CD14-positive monocyte (primary cell): ENCODE measurements around the gene MIA. TPM values are rescaled to one million over a fixed set of nuclear protein-coding genes. Genes with fewer than 3 reads are reported as not detected.

Experiments used
- DNase-seq, 3 donors: peaks; one replicate each; pipeline ENCODE4 v3.0.0-alpha.2; 2011 to 2022
- H2AFZ ChIP-seq: 2 replicates; pipeline ENCODE4 v1.6.0; 2012; ENCODE audit warnings: mild to moderate bottlenecking, low read depth, low read length, inconsistent platforms; ENCODE audit not compliant: insufficient read depth, poor library complexity, severe bottlenecking
- H3K27ac ChIP-seq, 2 donors: 1 replicate in 1 of 2; 2 replicates in 1 of 2; pipeline ENCODE4 v1.5.1; 2012 to 2013; ENCODE audit warnings: low read length in 2 of 2, control low read depth in 1 of 2, inconsistent platforms in 1 of 2, low read depth in 1 of 2, mild to moderate bottlenecking in 1 of 2
- H3K27me3 ChIP-seq, 2 donors: one replicate each; pipeline versions ENCODE4 v1.6.0 to v1.6.1; 2011 to 2013; ENCODE audit warnings: low read length in 2 of 2; ENCODE audit not compliant: control insufficient read depth in 2 of 2, insufficient read depth in 2 of 2
- H3K36me3 ChIP-seq, 2 donors: replicated peaks in 1 of 2; 1 replicate in 1 of 2; 2 replicates in 1 of 2; pipeline versions ENCODE4 v1.5.1 to v1.6.1; 2012 to 2013; ENCODE audit warnings: low read length in 2 of 2, control low read depth in 1 of 2, inconsistent platforms in 1 of 2, mild to moderate bottlenecking in 1 of 2; ENCODE audit not compliant: insufficient read depth in 2 of 2, control insufficient read depth in 1 of 2
- H3K4me1 ChIP-seq, 2 donors: 1 replicate in 1 of 2; 2 replicates in 1 of 2; pipeline versions ENCODE4 v1.5.1 to v1.6.1; 2012 to 2013; ENCODE audit warnings: low read length in 2 of 2, control low read depth in 1 of 2, inconsistent platforms in 1 of 2, mild to moderate bottlenecking in 1 of 2, moderate library complexity in 1 of 2; ENCODE audit not compliant: insufficient read depth in 2 of 2, control insufficient read depth in 1 of 2
- H3K4me2 ChIP-seq: replicated peaks from 2 replicates; pipeline ENCODE3; 2012; ENCODE audit warnings: low read length, moderate library complexity, mild to moderate bottlenecking; ENCODE audit not compliant: poor library complexity, severe bottlenecking; ENCODE audit errors: extremely low read depth
- H3K4me3 ChIP-seq, 3 experiments: fragments of 200-600 bp in 1 of 3; sonication (generic) in 1 of 3; replicated peaks in 1 of 3; 1 replicate in 2 of 3; 2 replicates in 1 of 3; pipeline ENCODE4 v1.5.1; 2011 to 2013; ENCODE audit warnings: low read length in 3 of 3, mild to moderate bottlenecking in 3 of 3, control low read depth in 2 of 3, low read depth in 2 of 3, inconsistent platforms in 1 of 3, moderate library complexity in 1 of 3
- H3K79me2 ChIP-seq: 2 replicates; pipeline ENCODE4 v1.6.0; 2012; ENCODE audit warnings: mild to moderate bottlenecking, control low read depth, inconsistent platforms, low read length, moderate library complexity; ENCODE audit not compliant: insufficient read depth
- H3K9ac ChIP-seq: 2 replicates; pipeline ENCODE4 v1.6.0; 2017; ENCODE audit warnings: low read length, mild to moderate bottlenecking; ENCODE audit not compliant: insufficient read depth, poor library complexity, severe bottlenecking
- H3K9me3 ChIP-seq, 2 donors: replicated peaks in 1 of 2; 1 replicate in 1 of 2; 2 replicates in 1 of 2; pipeline versions ENCODE4 v1.5.1 to v1.6.1; 2012 to 2013; ENCODE audit warnings: low read length in 2 of 2, control low read depth in 1 of 2; ENCODE audit not compliant: control insufficient read depth in 1 of 2, insufficient read depth in 1 of 2
- H4K20me1 ChIP-seq: 2 replicates; pipeline ENCODE4 v1.6.0; 2012; ENCODE audit warnings: mild to moderate bottlenecking, low read length, control low read depth, moderate library complexity; ENCODE audit not compliant: insufficient read depth
- H3K27ac Mint-ChIP-seq, 7 donors: one replicate each; pipeline ENCODE4 v1.8.0; 2020; ENCODE audit warnings: mild to moderate bottlenecking in 7 of 7, mixed read lengths in 7 of 7, moderate library complexity in 6 of 7, inconsistent platforms in 2 of 7
- H3K27me3 Mint-ChIP-seq, 3 donors: one replicate each; pipeline ENCODE4 v1.8.0; 2021 to 2022; ENCODE audit warnings: low read depth in 3 of 3, mild to moderate bottlenecking in 3 of 3, mixed read lengths in 3 of 3, moderate library complexity in 3 of 3, inconsistent platforms in 1 of 3
- H3K36me3 Mint-ChIP-seq, 2 donors: one replicate each; pipeline ENCODE4 v1.8.0; 2020; ENCODE audit warnings: mixed read lengths in 2 of 2, inconsistent platforms in 1 of 2, mild to moderate bottlenecking in 1 of 2
- H3K4me1 Mint-ChIP-seq: one replicate; pipeline ENCODE4 v1.8.0; 2020; ENCODE audit warnings: mild to moderate bottlenecking, mixed read lengths
- H3K4me3 Mint-ChIP-seq, 2 donors: one replicate each; pipeline ENCODE4 v1.8.0; 2020; ENCODE audit warnings: mild to moderate bottlenecking in 2 of 2, mixed read lengths in 2 of 2, moderate library complexity in 1 of 2
- H3K9me3 Mint-ChIP-seq, 7 donors: one replicate each; pipeline ENCODE4 v1.8.0; 2020 to 2022; ENCODE audit warnings: mixed read lengths in 7 of 7, mild to moderate bottlenecking in 6 of 7, moderate library complexity in 6 of 7, inconsistent platforms in 2 of 7
- CTCF ChIP-seq: fragments of 200-600 bp; IDR thresholded peaks from one replicate; pipeline ENCODE4 v1.8.0; 2022; ENCODE audit warnings: antibody characterized with exemption, mild to moderate bottlenecking
- WGBS: methylation state at CpG from one replicate; pipeline ENCODE4 v1.1.5; 2013; ENCODE audit warnings: missing lambda C conversion rate; ENCODE audit not compliant: insufficient coverage; 5-methylcytosine and 5-hydroxymethylcytosine counted together
- intact Hi-C, 2 donors: fragments of 100-400 bp; cut with micrococcal nuclease; formaldehyde crosslinking; loops; one replicate each; pipeline versions ENCODE4 v1.15.0 to v1.15.1; 2023
- polyA plus RNA-seq, 3 donors: library from polyadenylated mRNA; depleted of rRNA in 1 of 3; unstranded in 2 of 3; stranded (reverse) in 1 of 3; fragments of 300-500 nt in 2 of 3; fragments of >200 nt in 1 of 3; fragmentation: Illumina TruSeq in 2 of 3; gene quantifications; 1 replicate in 2 of 3; 2 replicates in 1 of 3; pipeline ENCODE4 v1.2.3, GENCODE V29; 2012 to 2021

MIA gene
- polyA plus RNA-seq, 3 donors, result 0.47 TPM; not detected in 2

GRCh38 chr19:40776932-40777644 lies 1.8 kb downstream of the MIA start:
- Histone ChIP-seq H3K27me3 (no peaks in the 10 kb centered on the region), H3K79me2 (peaks cover 21% of the 10 kb centered on the region), H3K4me1 (peaks cover 19 to 24% of the 10 kb centered on the region in 2 donors)

GRCh38 chr19:40777645-40777936 lies 2.3 kb downstream of the MIA start:
- no peak for TF ChIP-seq CTCF
- H3K9ac ChIP-seq, result peak overlapping the region; percentile 78
- DNase-seq, result no peak
- peak overlapping the region; percentile 93 for H3K4me2 ChIP-seq
- no peaks in the 10 kb centered on the region for H3K27me3 ChIP-seq
- H3K9me3 ChIP-seq, result no peaks in the 10 kb centered on the region
- H3K4me1 ChIP-seq, result peaks cover 19 to 24% of the 10 kb centered on the region in 2 donors
- peak overlapping the region; percentile 95 to 97 for H3K27ac ChIP-seq
- intact Hi-C loops, result loop anchor here in 1 of 2 donors (2.0 to 5.0 kb wide), 2 partner anchors 35 to 63 kb away; no protein-coding TSS in a partner anchor
- Mint-ChIP-seq H3K36me3 (peaks cover 24 to 31% of the 10 kb centered on the region in 2 donors), H3K4me3 (peak overlapping the region; percentile 94 to 97), H3K9me3 (peaks cover 0 to 1% (median 0%) of the 10 kb centered on the region in 7 donors), H3K27me3 (peaks cover 0 to 2% (median 1%) of the 10 kb centered on the region in 3 donors), H3K4me1 (peaks cover 33% of the 10 kb centered on the region), H3K27ac (peak overlapping the region; percentile 97 to 100 (median 99))
- 0% methylated on average over 5 of the region's 10 CpGs for WGBS
- H2AFZ ChIP-seq, result peak overlapping the region; percentile 52
- peaks cover 25% of the 10 kb centered on the region for H4K20me1 ChIP-seq
- H3K79me2 ChIP-seq, result peaks cover 21% of the 10 kb centered on the region
- H3K36me3 ChIP-seq, result peaks cover 3 to 22% of the 10 kb centered on the region in 2 donors
- peak overlapping the region; percentile 69 to 89 (median 85) for H3K4me3 ChIP-seq

More at GRCh38 chr19:40776932-40777644, 1.8 kb downstream of the MIA start:
- Mint-ChIP-seq H3K36me3 (peaks cover 22 to 27% of the 10 kb centered on the region in 2 donors), H3K27me3 (peaks cover 0 to 2% (median 1%) of the 10 kb centered on the region in 3 donors), H3K4me3 (peak overlapping the region; percentile 94 to 97), H3K9me3 (peaks cover 0 to 1% (median 0%) of the 10 kb centered on the region in 7 donors), H3K4me1 (peaks cover 31% of the 10 kb centered on the region), H3K27ac (peak overlapping the region; percentile 97 to 100 (median 99))
- H3K36me3 ChIP-seq, result peaks cover 1 to 18% of the 10 kb centered on the region in 2 donors
- peak overlapping the region; percentile 63 for H2AFZ ChIP-seq
- H3K4me2 ChIP-seq, result peak overlapping the region; percentile 93
- no peak for TF ChIP-seq CTCF
- intact Hi-C loops, result loop anchor here in 1 of 2 donors (2.0 to 5.0 kb wide), 2 partner anchors 35 to 62 kb away; no protein-coding TSS in a partner anchor
- H4K20me1 ChIP-seq, result peaks cover 23% of the 10 kb centered on the region
- H3K9ac ChIP-seq, result peak overlapping the region; percentile 78
- 7% methylated on average over 5 of the region's 13 CpGs for WGBS
- H3K9me3 ChIP-seq, result no peaks in the 10 kb centered on the region
- peak overlapping the region; percentile 95 to 97 for H3K27ac ChIP-seq
- H3K4me3 ChIP-seq, result peak overlapping the region; percentile 69 to 89 (median 85)
- peak; percentile 96 to 98 (median 97) for DNase-seq
